Lower lobe of right lung (tissue), 2 donors: Measurements from ENCODE around the gene PLIN5. TPM values are rescaled to one million over a fixed set of nuclear protein-coding genes. Genes with fewer than 3 reads are reported as not detected.

Source experiments
- ATAC-seq, 2 donors: fragments of 200-7000 bp; cut with Tn5 transposase; one replicate each; pipeline ENCODE4 v1.9.1; 2020 to 2022; ENCODE audit warnings: mild to moderate bottlenecking in 2 of 2, moderate library complexity in 2 of 2
- DNase-seq: peaks from one replicate; pipeline ENCODE4 v3.0.0-alpha.2; 2020
- H3K27ac ChIP-seq: fragments of 200-600 bp; one replicate; pipeline ENCODE4 v1.8.0; 2022
- H3K27me3 ChIP-seq: fragments of 200-600 bp; one replicate; pipeline ENCODE4 v1.8.0; 2022; ENCODE audit warnings: low read depth
- H3K36me3 ChIP-seq: fragments of 200-600 bp; one replicate; pipeline ENCODE4 v1.8.0; 2022; ENCODE audit warnings: mild to moderate bottlenecking
- H3K4me1 ChIP-seq: fragments of 200-600 bp; one replicate; pipeline ENCODE4 v1.8.0; 2022
- H3K4me3 ChIP-seq: fragments of 200-600 bp; one replicate; pipeline ENCODE4 v1.8.0; 2022; ENCODE audit warnings: mild to moderate bottlenecking
- H3K9me3 ChIP-seq: fragments of 200-600 bp; one replicate; pipeline ENCODE4 v1.8.0; 2022
- intact Hi-C: fragments of 100-400 bp; cut with DNase I; formaldehyde crosslinking; loops from one replicate; pipeline ENCODE4 v1.11.0; 2022
- total RNA-seq: library from RNA; stranded (reverse); fragmentation: NEBNext Ultra II Directional; extraction: Animal tissue kit (Norgen Biotek cat#: 25700); gene quantifications from one replicate; pipeline ENCODE4 v1.2.1, GENCODE V29; 2021
- TF ChIP-seq, protein P1 (sequence below): fragments of 200-600 bp; IDR thresholded peaks from one replicate; pipeline ENCODE4 v1.8.0; 2022; ENCODE audit warnings: antibody characterized with exemption, mild to moderate bottlenecking
- donor health status: DM: no; HTN: yes; CAD: no; lungs with severe emphysema.

PLIN5 gene
- total RNA-seq, 1 donor from 2014 or later, result 19.9 TPM

DNA sequence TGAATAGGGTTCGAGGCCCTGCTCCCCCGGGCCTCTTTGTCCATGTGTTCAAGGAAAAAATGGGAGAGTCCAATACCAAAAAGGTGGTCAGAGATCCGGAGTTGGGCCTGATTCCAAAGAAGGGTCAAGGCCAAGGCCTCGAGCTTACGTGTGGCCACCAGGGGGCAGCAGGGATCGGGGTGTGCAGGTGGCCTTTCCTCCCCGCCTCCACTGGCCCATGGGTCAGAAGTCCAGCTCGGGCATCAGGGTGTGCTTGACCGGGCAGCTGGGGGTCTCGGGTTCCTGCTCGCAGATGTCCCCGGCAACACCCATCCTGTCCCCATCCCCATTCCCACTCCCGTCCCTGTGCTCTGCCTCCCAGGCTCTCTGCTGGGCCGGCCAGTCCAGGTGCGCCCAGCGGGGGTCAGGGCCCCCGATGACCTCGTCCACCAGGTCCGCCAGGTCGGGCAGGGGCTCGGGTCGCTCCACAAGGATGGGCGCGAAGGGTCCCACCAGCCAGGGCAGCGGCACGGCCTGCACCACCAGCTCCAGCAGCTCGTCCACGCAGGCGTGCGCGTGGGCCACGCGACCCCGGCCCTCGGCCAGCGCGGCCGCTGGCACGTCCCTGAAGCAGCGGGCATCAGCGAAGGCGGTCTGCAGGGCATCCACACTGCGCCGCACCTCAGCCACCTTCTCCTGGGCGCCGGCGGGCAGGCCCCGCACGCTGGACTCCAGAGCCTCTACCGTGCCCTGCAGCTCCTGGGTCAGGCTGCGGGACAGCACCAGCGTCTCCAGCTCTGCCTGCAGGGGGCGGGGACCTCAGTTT is 11.5 kb downstream of the PLIN5 start:
- no peak overlapping the region for H3K27ac ChIP-seq
- intact Hi-C loops, result no loop called here
- TF ChIP-seq, protein P1, sequence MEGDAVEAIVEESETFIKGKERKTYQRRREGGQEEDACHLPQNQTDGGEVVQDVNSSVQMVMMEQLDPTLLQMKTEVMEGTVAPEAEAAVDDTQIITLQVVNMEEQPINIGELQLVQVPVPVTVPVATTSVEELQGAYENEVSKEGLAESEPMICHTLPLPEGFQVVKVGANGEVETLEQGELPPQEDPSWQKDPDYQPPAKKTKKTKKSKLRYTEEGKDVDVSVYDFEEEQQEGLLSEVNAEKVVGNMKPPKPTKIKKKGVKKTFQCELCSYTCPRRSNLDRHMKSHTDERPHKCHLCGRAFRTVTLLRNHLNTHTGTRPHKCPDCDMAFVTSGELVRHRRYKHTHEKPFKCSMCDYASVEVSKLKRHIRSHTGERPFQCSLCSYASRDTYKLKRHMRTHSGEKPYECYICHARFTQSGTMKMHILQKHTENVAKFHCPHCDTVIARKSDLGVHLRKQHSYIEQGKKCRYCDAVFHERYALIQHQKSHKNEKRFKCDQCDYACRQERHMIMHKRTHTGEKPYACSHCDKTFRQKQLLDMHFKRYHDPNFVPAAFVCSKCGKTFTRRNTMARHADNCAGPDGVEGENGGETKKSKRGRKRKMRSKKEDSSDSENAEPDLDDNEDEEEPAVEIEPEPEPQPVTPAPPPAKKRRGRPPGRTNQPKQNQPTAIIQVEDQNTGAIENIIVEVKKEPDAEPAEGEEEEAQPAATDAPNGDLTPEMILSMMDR, result peak; percentile 68

GRCh38 chr19:4522291-4523002 is 12.6 kb downstream of the PLIN5 start:
- DNase-seq (no peak), ATAC-seq (no peak)
- no peak overlapping the region for H3K27ac ChIP-seq
- H3K4me3 ChIP-seq, result no peak overlapping the region
- H3K4me1 ChIP-seq, result peaks cover 3% of the 10 kb centered on the region
- intact Hi-C loops, result no loop called here
- H3K9me3 ChIP-seq, result no peaks in the 10 kb centered on the region
- H3K36me3 ChIP-seq, result no peaks in the 10 kb centered on the region
- TF ChIP-seq, protein P1, result no peak
- peaks cover 7% of the 10 kb centered on the region for H3K27me3 ChIP-seq

More for the DNA sequence above, 11.5 kb downstream of the PLIN5 start:
- H3K4me1 ChIP-seq, result peaks cover 1% of the 10 kb centered on the region
- peaks cover 3% of the 10 kb centered on the region for H3K27me3 ChIP-seq
- DNase-seq (peak; percentile 76), ATAC-seq (peak; percentile 56 to 64)
- no peaks in the 10 kb centered on the region for H3K36me3 ChIP-seq
- H3K4me3 ChIP-seq, result no peak overlapping the region
- H3K9me3 ChIP-seq, result no peaks in the 10 kb centered on the region

- no peaks in the 10 kb centered on the region for H3K36me3 ChIP-seq
- intact Hi-C loops, result no loop called here
- no peak overlapping the region for H3K27ac ChIP-seq
- H3K4me1 ChIP-seq, result peaks cover 3% of the 10 kb centered on the region
- DNase-seq (no peak), ATAC-seq (no peak)
- H3K27me3 ChIP-seq, result peaks cover 8% of the 10 kb centered on the region
- TF ChIP-seq, protein P1, result no peak
- H3K9me3 ChIP-seq, result no peaks in the 10 kb centered on the region
- no peak overlapping the region for H3K4me3 ChIP-seq
Observed at GRCh38 chr19:4521888-4522242, 13.2 kb downstream of the PLIN5 start.

DNA sequence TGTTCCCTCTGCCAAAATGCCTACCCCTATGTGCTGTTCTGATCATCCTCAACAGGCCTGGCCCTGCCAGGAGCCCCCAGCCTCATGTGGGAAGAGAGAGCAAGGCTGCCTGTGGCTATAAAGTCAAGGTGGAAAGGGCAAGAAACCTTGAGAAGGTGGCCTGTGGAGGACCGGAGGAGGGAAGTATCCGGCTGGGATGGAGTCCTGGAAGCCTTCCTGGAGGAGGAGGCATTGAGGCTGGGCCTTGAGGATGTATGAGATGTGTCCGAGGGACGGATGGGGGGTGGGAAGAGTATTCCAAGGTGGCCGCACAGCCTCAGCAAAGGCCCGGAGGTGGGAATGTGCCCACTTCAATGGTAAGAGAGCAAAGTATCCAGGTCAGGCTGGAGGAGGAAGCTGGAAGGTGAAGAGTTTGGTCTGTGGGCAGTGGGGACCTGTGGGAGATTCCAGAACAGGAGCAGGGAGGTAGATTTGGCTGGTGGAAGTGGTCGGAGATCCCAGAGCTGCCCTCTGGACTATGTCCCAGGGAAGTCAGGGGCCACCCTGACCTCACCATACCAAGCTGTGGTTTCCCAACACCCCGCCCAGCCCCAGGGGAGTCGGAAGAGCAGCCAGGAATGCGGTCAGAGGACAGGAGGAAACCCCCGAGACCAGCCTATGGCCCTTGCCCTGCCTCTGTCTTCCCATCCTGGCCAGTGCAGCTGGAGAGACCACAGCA is 13.7 kb downstream of the PLIN5 start:
- no peak overlapping the region for H3K27ac ChIP-seq
- intact Hi-C loops, result no loop called here

More for the DNA sequence above, 13.7 kb downstream of the PLIN5 start:
- TF ChIP-seq, protein P1, result no peak
- H3K36me3 ChIP-seq, result no peaks in the 10 kb centered on the region
- peaks cover 8% of the 10 kb centered on the region for H3K27me3 ChIP-seq
- H3K9me3 ChIP-seq, result no peaks in the 10 kb centered on the region
- DNase-seq (no peak), ATAC-seq (no peak)
- H3K4me1 ChIP-seq, result peaks cover 3% of the 10 kb centered on the region
- H3K4me3 ChIP-seq, result no peak overlapping the region
